ENCODE results near the gene FER1L5.

FER1L5 gene

GRCh38 chr2:96694279-96694678, 51.7 kb downstream of the FER1L5 start:
- Histone ChIP-seq H2BK12ac (ENCODE audit: low read length) (no peak overlapping the region), H3K27me3 (ENCODE audit: insufficient read depth, low read length) (no peaks in the 10 kb centered on the region), H4K91ac (ENCODE audit: low read depth, low read length) (no peak overlapping the region), H3K79me2 (ENCODE audit: control insufficient read depth, insufficient read depth, low read length, poor library complexity) (no peaks in the 10 kb centered on the region), H4K12ac (ENCODE audit: low read depth, low read length) (no peak overlapping the region), H3K14ac (ENCODE audit: low read length) (no peak overlapping the region), H2AFZ (ENCODE audit: insufficient read depth, low read length, poor library complexity) (no peak overlapping the region), H3K9me3 (ENCODE audit: insufficient read depth, low read depth, low read length) (peaks cover 4% of the 10 kb centered on the region), H3K4me2 (ENCODE audit: low read length) (no peak overlapping the region), H3K4me3 (ENCODE audit: low read depth, low read length) (no peak overlapping the region), H3K18ac (ENCODE audit: low read length) (no peak overlapping the region), H3K4ac (ENCODE audit: low read depth, low read length) (no peak overlapping the region), H3K23ac (ENCODE audit: low read length) (no peak overlapping the region), H4K8ac (ENCODE audit: low read depth, low read length) (no peak overlapping the region), H2BK120ac (ENCODE audit: insufficient read depth, low read length, poor library complexity) (no peak overlapping the region), H3K27ac (ENCODE audit: low read depth, low read length) (no peak overlapping the region), H3K36me3 (ENCODE audit: control insufficient read depth in 1 of 2, insufficient read depth in 2 of 2, low read length in 2 of 2) (no peaks in the 10 kb centered on the region), H3K4me1 (ENCODE audit: control insufficient read depth in 1 of 2, insufficient read depth in 2 of 2, low read length in 2 of 2) (peaks cover 0 to 8% of the 10 kb centered on the region in 2 experiments), H2AK5ac (ENCODE audit: low read length) (no peak overlapping the region), H3K9ac (ENCODE audit: low read length) (no peak overlapping the region), H3K79me1 (ENCODE audit: low read length) (peaks cover 9% of the 10 kb centered on the region), H2BK5ac (ENCODE audit: low read depth, low read length, poor library complexity) (no peak overlapping the region)
- no peak for DNase-seq
- no CpG with 5 or more reads among the region's 8 CpGs for WGBS (ENCODE audit: extremely low coverage, insufficient coverage, insufficient read length)

GRCh38 chr2:96694816-96695455, 52.4 kb downstream of the FER1L5 start:
- H3K4ac ChIP-seq (ENCODE audit: low read depth, low read length), result no peak overlapping the region
- no peak overlapping the region for H3K9ac ChIP-seq (ENCODE audit: low read length)
- H2BK12ac ChIP-seq (ENCODE audit: low read length), result no peak overlapping the region
- no peak overlapping the region for H2BK120ac ChIP-seq (ENCODE audit: insufficient read depth, low read length, poor library complexity)
- no peaks in the 10 kb centered on the region for H3K36me3 ChIP-seq (ENCODE audit: control insufficient read depth in 1 of 2, insufficient read depth in 2 of 2, low read length in 2 of 2)
- peaks cover 0 to 8% of the 10 kb centered on the region in 2 experiments for H3K4me1 ChIP-seq (ENCODE audit: control insufficient read depth in 1 of 2, insufficient read depth in 2 of 2, low read length in 2 of 2)
- H3K9me3 ChIP-seq (ENCODE audit: insufficient read depth, low read depth, low read length), result peaks cover 4% of the 10 kb centered on the region
- no peak overlapping the region for H2AK5ac ChIP-seq (ENCODE audit: low read length)
- no peak overlapping the region for H3K4me3 ChIP-seq (ENCODE audit: low read depth, low read length)
- H4K91ac ChIP-seq (ENCODE audit: low read depth, low read length), result no peak overlapping the region
- H3K79me2 ChIP-seq (ENCODE audit: control insufficient read depth, insufficient read depth, low read length, poor library complexity), result no peaks in the 10 kb centered on the region
- peak in 1 of 2 donors; percentile 22 for DNase-seq
- no peak overlapping the region for H2BK5ac ChIP-seq (ENCODE audit: low read depth, low read length, poor library complexity)
- H3K18ac ChIP-seq (ENCODE audit: low read length), result no peak overlapping the region
- no peaks in the 10 kb centered on the region for H3K27me3 ChIP-seq (ENCODE audit: insufficient read depth, low read length)
- H4K12ac ChIP-seq (ENCODE audit: low read depth, low read length), result no peak overlapping the region
- H3K23ac ChIP-seq (ENCODE audit: low read length), result no peak overlapping the region
- no peak overlapping the region for H3K14ac ChIP-seq (ENCODE audit: low read length)
- H3K27ac ChIP-seq (ENCODE audit: low read depth, low read length), result no peak overlapping the region
- no peak overlapping the region for H3K4me2 ChIP-seq (ENCODE audit: low read length)
- H2AFZ ChIP-seq (ENCODE audit: insufficient read depth, low read length, poor library complexity), result no peak overlapping the region
- H3K79me1 ChIP-seq (ENCODE audit: low read length), result peaks cover 9% of the 10 kb centered on the region
- no CpG with 5 or more reads among the region's 13 CpGs for WGBS (ENCODE audit: extremely low coverage, insufficient coverage, insufficient read length)
- no peak overlapping the region for H4K8ac ChIP-seq (ENCODE audit: low read depth, low read length)

GRCh38 chr2:96695602-96696001, 53.0 kb downstream of the FER1L5 start:
- H3K4me2 ChIP-seq (ENCODE audit: low read length), result no peak overlapping the region
- no CpG with 5 or more reads among the region's 15 CpGs for WGBS (ENCODE audit: extremely low coverage, insufficient coverage, insufficient read length)
- H2AK5ac ChIP-seq (ENCODE audit: low read length), result no peak overlapping the region
- H3K23ac ChIP-seq (ENCODE audit: low read length), result no peak overlapping the region
- H3K18ac ChIP-seq (ENCODE audit: low read length), result no peak overlapping the region
- no peak overlapping the region for H4K12ac ChIP-seq (ENCODE audit: low read depth, low read length)
- H3K4me3 ChIP-seq (ENCODE audit: low read depth, low read length), result no peak overlapping the region
- no peaks in the 10 kb centered on the region for H3K27me3 ChIP-seq (ENCODE audit: insufficient read depth, low read length)
- no peaks in the 10 kb centered on the region for H3K36me3 ChIP-seq (ENCODE audit: control insufficient read depth in 1 of 2, insufficient read depth in 2 of 2, low read length in 2 of 2)
- H3K79me2 ChIP-seq (ENCODE audit: control insufficient read depth, insufficient read depth, low read length, poor library complexity), result no peaks in the 10 kb centered on the region
- H3K4ac ChIP-seq (ENCODE audit: low read depth, low read length), result no peak overlapping the region
- no peak overlapping the region for H2BK12ac ChIP-seq (ENCODE audit: low read length)
- peaks cover 5% of the 10 kb centered on the region for H3K79me1 ChIP-seq (ENCODE audit: low read length)
- H3K4me1 ChIP-seq (ENCODE audit: control insufficient read depth in 1 of 2, insufficient read depth in 2 of 2, low read length in 2 of 2), result peaks cover 0 to 3% of the 10 kb centered on the region in 2 experiments
- no peak overlapping the region for H2AFZ ChIP-seq (ENCODE audit: insufficient read depth, low read length, poor library complexity)
- no peak overlapping the region for H2BK120ac ChIP-seq (ENCODE audit: insufficient read depth, low read length, poor library complexity)
- peaks cover 4% of the 10 kb centered on the region for H3K9me3 ChIP-seq (ENCODE audit: insufficient read depth, low read depth, low read length)
- no peak overlapping the region for H4K91ac ChIP-seq (ENCODE audit: low read depth, low read length)
- no peak overlapping the region for H3K27ac ChIP-seq (ENCODE audit: low read depth, low read length)
- no peak overlapping the region for H3K9ac ChIP-seq (ENCODE audit: low read length)
- no peak overlapping the region for H3K14ac ChIP-seq (ENCODE audit: low read length)
- no peak overlapping the region for H2BK5ac ChIP-seq (ENCODE audit: low read depth, low read length, poor library complexity)
- no peak overlapping the region for H4K8ac ChIP-seq (ENCODE audit: low read depth, low read length)
- no peak for DNase-seq

GRCh38 chr2:96697476-96697875, 54.9 kb downstream of the FER1L5 start:
- Histone ChIP-seq H3K36me3 (ENCODE audit: control insufficient read depth in 1 of 2, insufficient read depth in 2 of 2, low read length in 2 of 2) (peaks cover 0 to 2% of the 10 kb centered on the region in 2 experiments), H2AFZ (ENCODE audit: insufficient read depth, low read length, poor library complexity) (no peak overlapping the region), H3K79me2 (ENCODE audit: control insufficient read depth, insufficient read depth, low read length, poor library complexity) (no peaks in the 10 kb centered on the region), H3K4me3 (ENCODE audit: low read depth, low read length) (no peak overlapping the region), H3K9me3 (ENCODE audit: insufficient read depth, low read depth, low read length) (peaks cover 4% of the 10 kb centered on the region), H2BK120ac (ENCODE audit: insufficient read depth, low read length, poor library complexity) (no peak overlapping the region), H3K23ac (ENCODE audit: low read length) (no peak overlapping the region), H4K8ac (ENCODE audit: low read depth, low read length) (no peak overlapping the region), H3K18ac (ENCODE audit: low read length) (no peak overlapping the region), H2BK5ac (ENCODE audit: low read depth, low read length, poor library complexity) (no peak overlapping the region), H3K79me1 (ENCODE audit: low read length) (no peaks in the 10 kb centered on the region), H3K4me1 (ENCODE audit: control insufficient read depth in 1 of 2, insufficient read depth in 2 of 2, low read length in 2 of 2) (peaks cover 0 to 3% of the 10 kb centered on the region in 2 experiments), H3K4ac (ENCODE audit: low read depth, low read length) (no peak overlapping the region), H4K12ac (ENCODE audit: low read depth, low read length) (no peak overlapping the region), H3K4me2 (ENCODE audit: low read length) (no peak overlapping the region), H2AK5ac (ENCODE audit: low read length) (no peak overlapping the region), H3K14ac (ENCODE audit: low read length) (no peak overlapping the region), H3K27me3 (ENCODE audit: insufficient read depth, low read length) (no peaks in the 10 kb centered on the region), H2BK12ac (ENCODE audit: low read length) (no peak overlapping the region), H3K9ac (ENCODE audit: low read length) (no peak overlapping the region), H4K91ac (ENCODE audit: low read depth, low read length) (no peak overlapping the region), H3K27ac (ENCODE audit: low read depth, low read length) (no peak overlapping the region)
- no CpG with 5 or more reads among the region's 2 CpGs for WGBS (ENCODE audit: extremely low coverage, insufficient coverage, insufficient read length)
- DNase-seq, result no peak

All from trophoblast cell (in vitro differentiated cells and primary cell).